ENCODE data around the gene ZNF618. TPM values are rescaled to one million over a fixed set of nuclear protein-coding genes. Genes with fewer than 3 reads are reported as not detected.

The ZNF618 gene
- total RNA-seq, 5 donors from 2014 or later (not counting 1 experiment from before 2014, with no cell fraction given): 0.73 to 3.0 (median 1.4) TPM

GRCh38 chr9:114027863-114028465 is 151.9 kb downstream of the ZNF618 start:
- Mint-ChIP-seq H3K27ac (no peak overlapping the region), H3K9me3 (peaks cover 3 to 14% (median 11%) of the 10 kb centered on the region in 3 donors), H3K36me3 (peaks cover 6% of the 10 kb centered on the region), H3K4me3 (no peak overlapping the region), H3K4me1 (peaks cover 0 to 4% (median 0%) of the 10 kb centered on the region in 3 donors), H3K27me3 (peaks cover 0 to 2% of the 10 kb centered on the region in 2 donors)
- Histone ChIP-seq H3K36me3 (ENCODE audit: control insufficient read depth in 2 of 2, extremely low read depth in 1 of 2, insufficient read depth in 1 of 2, low read length in 1 of 2) (no peaks in the 10 kb centered on the region), H3K27me3 (replicated peaks in 1 of 2; ENCODE audit: control insufficient read depth in 2 of 2, extremely low read depth in 1 of 2, insufficient read depth in 2 of 2, low read length in 1 of 2) (no peaks in the 10 kb centered on the region), H3K9me3 (no peaks in the 10 kb centered on the region), H3K4me3 (ENCODE audit: control insufficient read depth in 1 of 2, extremely low read depth in 1 of 2, low read length in 1 of 2) (no peak overlapping the region), H3K27ac (ENCODE audit: low read length) (no peak overlapping the region), H3K4me1 (ENCODE audit: control insufficient read depth in 1 of 2, extremely low read depth in 1 of 2, insufficient read depth in 2 of 2, low read length in 2 of 2) (no peaks in the 10 kb centered on the region)
- ATAC-seq (replicated peaks in 1 of 4): no peak
- CTCF ChIA-PET: interaction anchor here in 1 of 2 donors (0.6 kb wide), 1 partner anchor 91 kb away, joined by 8 read pairs; no protein-coding TSS in a partner anchor
- 89% methylated on average over 1 of the region's 4 CpGs for WGBS (ENCODE audit: insufficient coverage)
- peak in 1 of 35 experiments; percentile 21 for DNase-seq
- POLR2A ChIA-PET: no interaction called here

GRCh38 chr9:114028646-114029045 is 152.5 kb downstream of the ZNF618 start:
- DNase-seq (peak in 1 of 35 experiments; percentile 17), ATAC-seq (replicated peaks in 1 of 4) (no peak)
- Mint-ChIP-seq H3K4me1 (peaks cover 0 to 4% (median 0%) of the 10 kb centered on the region in 3 donors), H3K4me3 (no peak overlapping the region), H3K36me3 (peaks cover 6% of the 10 kb centered on the region), H3K9me3 (peaks cover 3 to 8% (median 7%) of the 10 kb centered on the region in 3 donors), H3K27ac (no peak overlapping the region), H3K27me3 (peaks cover 0 to 2% of the 10 kb centered on the region in 2 donors)
- no peak overlapping the region for H3K27ac ChIP-seq (ENCODE audit: low read length)
- H3K9me3 ChIP-seq: no peaks in the 10 kb centered on the region
- no peaks in the 10 kb centered on the region for H3K36me3 ChIP-seq (ENCODE audit: control insufficient read depth in 2 of 2, extremely low read depth in 1 of 2, insufficient read depth in 1 of 2, low read length in 1 of 2)
- whole genome bisulfite sequencing (ENCODE audit: insufficient coverage): 94% methylated on average over 22 of the region's 22 CpGs
- H3K27me3 ChIP-seq (replicated peaks in 1 of 2; ENCODE audit: control insufficient read depth in 2 of 2, extremely low read depth in 1 of 2, insufficient read depth in 2 of 2, low read length in 1 of 2): no peaks in the 10 kb centered on the region
- H3K4me1 ChIP-seq (ENCODE audit: control insufficient read depth in 1 of 2, extremely low read depth in 1 of 2, insufficient read depth in 2 of 2, low read length in 2 of 2): no peaks in the 10 kb centered on the region
- ChIA-PET CTCF (interaction anchor here in 1 of 2 donors (0.6 kb wide), 1 partner anchor 826 kb away, joined by 3 read pairs; no protein-coding TSS in a partner anchor), POLR2A (no interaction called here)
- no peak overlapping the region for H3K4me3 ChIP-seq (ENCODE audit: control insufficient read depth in 1 of 2, extremely low read depth in 1 of 2, low read length in 1 of 2)

- Histone ChIP-seq H3K27me3 (replicated peaks in 1 of 2; ENCODE audit: control insufficient read depth in 2 of 2, extremely low read depth in 1 of 2, insufficient read depth in 2 of 2, low read length in 1 of 2) (no peaks in the 10 kb centered on the region), H3K36me3 (ENCODE audit: control insufficient read depth in 2 of 2, extremely low read depth in 1 of 2, insufficient read depth in 1 of 2, low read length in 1 of 2) (no peaks in the 10 kb centered on the region), H3K9me3 (no peaks in the 10 kb centered on the region), H3K4me3 (ENCODE audit: control insufficient read depth in 1 of 2, extremely low read depth in 1 of 2, low read length in 1 of 2) (no peak overlapping the region), H3K27ac (ENCODE audit: low read length) (no peak overlapping the region), H3K4me1 (ENCODE audit: control insufficient read depth in 1 of 2, extremely low read depth in 1 of 2, insufficient read depth in 2 of 2, low read length in 2 of 2) (no peaks in the 10 kb centered on the region)
- H3K27me3 Mint-ChIP-seq: peaks cover 0 to 2% of the 10 kb centered on the region in 2 donors
- DNase-seq (peak in 1 of 35 experiments; percentile 5), ATAC-seq (replicated peaks in 1 of 4) (no peak)
- WGBS (ENCODE audit: insufficient coverage): 74% methylated on average over 11 of the region's 12 CpGs
- H3K9me3 Mint-ChIP-seq: no peaks in the 10 kb centered on the region
- no peak overlapping the region for H3K4me3 Mint-ChIP-seq
- POLR2A ChIA-PET: no interaction called here
- peaks cover 0 to 4% (median 0%) of the 10 kb centered on the region in 3 donors for H3K4me1 Mint-ChIP-seq
- no peak overlapping the region for H3K27ac Mint-ChIP-seq
- CTCF ChIA-PET: interaction anchor here in 1 of 2 donors (0.6 kb wide), 1 partner anchor 825 kb away, joined by 3 read pairs; no protein-coding TSS in a partner anchor
- H3K36me3 Mint-ChIP-seq: no peaks in the 10 kb centered on the region
Observed at GRCh38 chr9:114029311-114030170, 153.4 kb downstream of the ZNF618 start.

GRCh38 chr9:114030364-114030763 is 154.3 kb downstream of the ZNF618 start:
- WGBS (ENCODE audit: insufficient coverage): 89% methylated on average over 9 of the region's 9 CpGs
- H3K36me3 Mint-ChIP-seq: no peaks in the 10 kb centered on the region
- ATAC-seq (replicated peaks in 1 of 4): no peak
- peak in 1 of 35 experiments; percentile 21 for DNase-seq
- H3K9me3 Mint-ChIP-seq: no peaks in the 10 kb centered on the region
- H3K4me3 ChIP-seq (ENCODE audit: control insufficient read depth in 1 of 2, extremely low read depth in 1 of 2, low read length in 1 of 2): no peak overlapping the region
- no peaks in the 10 kb centered on the region for H3K4me1 ChIP-seq (ENCODE audit: control insufficient read depth in 1 of 2, extremely low read depth in 1 of 2, insufficient read depth in 2 of 2, low read length in 2 of 2)
- ChIA-PET CTCF (no interaction called here), POLR2A (no interaction called here)
- no peaks in the 10 kb centered on the region for H3K9me3 ChIP-seq
- no peak overlapping the region for H3K4me3 Mint-ChIP-seq
- H3K4me1 Mint-ChIP-seq: no peaks in the 10 kb centered on the region
- H3K27ac Mint-ChIP-seq: no peak overlapping the region
- H3K36me3 ChIP-seq (ENCODE audit: control insufficient read depth in 2 of 2, extremely low read depth in 1 of 2, insufficient read depth in 1 of 2, low read length in 1 of 2): no peaks in the 10 kb centered on the region
- H3K27me3 Mint-ChIP-seq: peaks cover 0 to 2% of the 10 kb centered on the region in 2 donors
- H3K27ac ChIP-seq (ENCODE audit: low read length): no peak overlapping the region
- no peaks in the 10 kb centered on the region for H3K27me3 ChIP-seq (replicated peaks in 1 of 2; ENCODE audit: control insufficient read depth in 2 of 2, extremely low read depth in 1 of 2, insufficient read depth in 2 of 2, low read length in 1 of 2)

GRCh38 chr9:114031037-114031630 is 155.0 kb downstream of the ZNF618 start:
- Histone ChIP-seq H3K4me3 (ENCODE audit: control insufficient read depth in 1 of 2, extremely low read depth in 1 of 2, low read length in 1 of 2) (no peak overlapping the region), H3K27ac (ENCODE audit: low read length) (no peak overlapping the region), H3K36me3 (ENCODE audit: control insufficient read depth in 2 of 2, extremely low read depth in 1 of 2, insufficient read depth in 1 of 2, low read length in 1 of 2) (no peaks in the 10 kb centered on the region), H3K27me3 (replicated peaks in 1 of 2; ENCODE audit: control insufficient read depth in 2 of 2, extremely low read depth in 1 of 2, insufficient read depth in 2 of 2, low read length in 1 of 2) (no peaks in the 10 kb centered on the region), H3K9me3 (no peaks in the 10 kb centered on the region), H3K4me1 (ENCODE audit: control insufficient read depth in 1 of 2, extremely low read depth in 1 of 2, insufficient read depth in 2 of 2, low read length in 2 of 2) (no peaks in the 10 kb centered on the region)
- DNase-seq (no peak), ATAC-seq (replicated peaks in 1 of 4) (no peak)
- H3K4me1 Mint-ChIP-seq: no peaks in the 10 kb centered on the region
- H3K27ac Mint-ChIP-seq: no peak overlapping the region
- no peaks in the 10 kb centered on the region for H3K36me3 Mint-ChIP-seq
- no peaks in the 10 kb centered on the region for H3K9me3 Mint-ChIP-seq
- no peaks in the 10 kb centered on the region for H3K27me3 Mint-ChIP-seq
- WGBS (ENCODE audit: insufficient coverage): 60% methylated on average over 1 of the region's 7 CpGs
- CTCF ChIA-PET: no interaction called here
- POLR2A ChIA-PET: no interaction called here
- no peak overlapping the region for H3K4me3 Mint-ChIP-seq

- DNase-seq: no peak
- Histone ChIP-seq H3K27ac (ENCODE audit: low read length) (no peak overlapping the region), H3K9me3 (no peaks in the 10 kb centered on the region), H3K4me3 (ENCODE audit: control insufficient read depth in 1 of 2, extremely low read depth in 1 of 2, low read length in 1 of 2) (no peak overlapping the region), H3K4me1 (ENCODE audit: control insufficient read depth in 1 of 2, extremely low read depth in 1 of 2, insufficient read depth in 2 of 2, low read length in 2 of 2) (no peaks in the 10 kb centered on the region), H3K27me3 (replicated peaks in 1 of 2; ENCODE audit: control insufficient read depth in 2 of 2, extremely low read depth in 1 of 2, insufficient read depth in 2 of 2, low read length in 1 of 2) (no peaks in the 10 kb centered on the region), H3K36me3 (ENCODE audit: control insufficient read depth in 2 of 2, extremely low read depth in 1 of 2, insufficient read depth in 1 of 2, low read length in 1 of 2) (no peaks in the 10 kb centered on the region)
- H3K4me1 Mint-ChIP-seq: no peaks in the 10 kb centered on the region
- ChIA-PET CTCF (no interaction called here), POLR2A (no interaction called here)
- no peaks in the 10 kb centered on the region for H3K9me3 Mint-ChIP-seq
- no peaks in the 10 kb centered on the region for H3K36me3 Mint-ChIP-seq
- no peak for ATAC-seq (replicated peaks in 1 of 4)
- no peak overlapping the region for H3K4me3 Mint-ChIP-seq
- no peaks in the 10 kb centered on the region for H3K27me3 Mint-ChIP-seq
- H3K27ac Mint-ChIP-seq: no peak overlapping the region
- WGBS (ENCODE audit: insufficient coverage): 91% methylated on average over 14 of the region's 19 CpGs
Observed at GRCh38 chr9:114031948-114032840, 156.1 kb downstream of the ZNF618 start.

Measured in T-cell (primary cell).